GM21515 (cell line): ENCODE measurements around the gene FARS2.

Experiments
- ATAC-seq: cut with Tn5 transposase; IDR thresholded peaks from one replicate; pipeline ENCODE4 v1.9.1; 2021; ENCODE audit not compliant: unreplicated experiment

FARS2 gene

DNA sequence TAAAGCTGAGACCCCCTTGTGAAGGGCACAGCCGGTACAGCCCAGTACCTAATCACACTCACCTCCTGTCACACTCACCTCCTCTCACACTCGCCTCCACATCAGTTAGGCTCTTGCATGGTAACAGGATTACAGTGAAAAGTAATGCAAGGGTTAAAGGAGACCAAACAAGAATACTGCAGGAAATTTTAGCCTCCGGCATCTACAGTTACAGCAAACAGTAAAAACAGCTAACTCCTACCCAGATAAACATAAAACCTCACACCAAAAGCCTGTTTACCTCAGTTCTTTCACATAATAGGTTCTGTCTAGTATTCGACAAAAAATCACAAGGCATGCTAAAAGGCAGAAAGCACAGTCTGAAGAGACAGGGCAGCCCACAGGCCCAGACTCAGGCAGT, 55.6 kb downstream of the FARS2 start:
- ATAC-seq = no peak

DNA sequence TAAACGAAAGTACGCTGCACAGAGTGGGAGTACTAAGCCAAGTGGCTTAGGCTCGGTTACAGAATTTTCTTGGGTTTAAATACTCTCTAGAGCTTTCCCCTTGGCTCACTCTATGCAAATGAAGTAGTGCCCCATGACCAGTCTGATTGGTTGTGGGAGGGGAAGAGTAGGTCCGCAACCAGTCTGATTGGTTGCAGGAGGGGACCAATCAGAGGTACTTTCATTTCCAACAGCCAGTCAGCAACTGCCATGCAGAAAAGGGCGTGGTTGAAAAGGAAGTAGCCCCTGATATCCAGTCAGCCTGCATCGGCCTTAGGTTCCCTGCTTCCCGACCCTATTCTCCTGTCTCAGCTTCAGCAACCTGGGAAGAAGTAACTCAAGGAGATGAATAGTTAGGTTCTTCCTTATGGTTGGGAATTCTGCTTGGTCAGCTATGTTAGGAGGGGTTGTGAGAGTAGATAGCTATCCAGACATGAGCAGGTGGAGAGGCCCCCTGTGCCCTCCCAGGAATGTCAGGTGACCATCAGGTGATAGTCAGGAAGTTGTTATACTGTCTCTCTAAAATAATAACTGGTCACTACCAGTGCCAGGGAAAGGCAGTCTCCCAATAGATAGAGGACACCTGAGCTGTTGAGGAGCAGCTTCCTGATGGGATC, 57.4 kb downstream of the FARS2 start:
- no peak for ATAC-seq

DNA sequence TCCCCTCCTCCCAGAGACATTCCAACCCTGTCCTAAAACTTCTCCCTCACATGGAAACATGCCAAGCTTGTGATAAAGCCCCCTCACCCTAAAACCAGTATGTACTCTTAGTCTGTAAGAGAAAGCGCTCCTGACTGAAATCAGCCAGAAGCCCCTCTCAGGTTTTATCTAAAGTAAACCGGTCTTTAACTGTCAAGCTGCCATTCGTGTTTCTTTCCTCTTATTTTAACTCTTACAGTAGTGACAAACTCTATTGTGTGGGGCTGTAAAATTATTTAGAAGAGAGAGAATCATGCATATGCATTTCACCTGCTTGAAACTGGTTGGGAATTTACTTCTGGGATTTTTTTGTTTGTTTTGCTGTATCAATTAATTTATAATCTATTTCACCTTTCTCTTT, 62.7 kb downstream of the FARS2 start:
- ATAC-seq = no peak

DNA sequence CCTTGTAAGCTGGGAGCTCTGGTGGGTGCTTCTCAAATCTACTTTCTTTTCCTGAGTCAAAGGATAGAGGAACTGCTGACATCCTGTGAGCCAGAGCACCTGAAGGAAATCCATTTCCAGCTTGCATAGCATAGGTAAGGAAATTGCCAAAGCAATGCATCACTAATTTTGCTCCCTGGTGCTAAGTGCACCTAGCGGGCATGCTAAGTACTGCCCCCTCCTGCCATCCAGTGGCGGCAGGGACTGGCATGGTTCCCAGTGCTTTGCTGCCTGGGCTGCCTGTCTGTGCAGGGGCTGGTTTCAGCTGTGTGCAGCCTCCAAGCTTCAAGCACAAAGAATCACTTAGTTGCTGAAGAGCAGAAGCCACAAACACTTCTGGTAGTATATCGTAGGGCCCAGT, 63.9 kb downstream of the FARS2 start:
- ATAC-seq = no peak

DNA sequence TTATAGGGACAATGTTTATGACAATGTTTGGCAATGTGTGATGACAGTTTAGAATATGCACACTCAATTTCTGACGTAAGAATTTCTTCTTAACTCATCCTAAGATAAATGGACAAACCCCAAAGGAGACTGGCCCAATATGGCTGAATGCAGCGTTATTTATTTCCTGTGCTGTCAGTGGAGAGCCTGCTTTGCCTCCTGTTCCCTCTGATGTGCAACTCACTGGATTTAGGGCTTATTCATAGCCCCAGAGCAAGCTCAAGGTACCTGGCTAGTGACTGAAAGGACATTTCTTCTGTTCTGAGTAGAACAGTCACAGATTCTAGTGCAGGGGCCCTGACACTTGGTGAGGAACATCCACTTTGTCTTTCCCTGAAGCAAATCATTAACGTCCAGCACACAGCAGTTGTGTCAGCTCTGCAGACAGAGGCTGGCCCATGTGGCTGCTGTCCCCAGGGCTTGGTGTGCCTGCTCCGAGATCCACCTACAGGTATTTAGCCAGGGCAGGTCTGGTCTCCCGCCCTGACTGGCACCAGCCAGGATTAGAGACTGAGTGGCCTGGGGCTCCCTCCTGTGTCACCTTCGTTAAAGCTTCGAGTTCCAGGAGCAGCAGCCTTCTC, 64.8 kb downstream of the FARS2 start:
- ATAC-seq = no peak

DNA sequence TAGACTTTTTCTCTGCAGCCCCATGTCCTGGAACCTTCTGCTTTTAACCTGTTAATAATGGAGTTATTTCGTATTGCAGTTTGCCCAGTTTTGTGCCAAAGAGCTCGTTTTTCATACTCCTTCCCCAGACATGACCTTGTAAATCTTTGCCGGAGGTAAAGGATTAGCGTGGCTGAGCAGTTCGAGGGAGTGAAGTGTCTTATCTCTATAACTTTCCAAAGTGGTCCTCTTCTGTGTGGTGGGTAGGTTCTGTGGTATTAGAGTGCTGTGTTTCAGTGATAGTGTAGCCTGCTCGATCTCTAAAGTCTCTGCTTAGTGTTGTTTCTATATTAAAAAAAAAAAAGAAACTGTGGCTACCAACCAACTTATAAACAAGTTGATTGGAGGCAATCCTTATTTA, 67.5 kb downstream of the FARS2 start:
- ATAC-seq = no peak

DNA sequence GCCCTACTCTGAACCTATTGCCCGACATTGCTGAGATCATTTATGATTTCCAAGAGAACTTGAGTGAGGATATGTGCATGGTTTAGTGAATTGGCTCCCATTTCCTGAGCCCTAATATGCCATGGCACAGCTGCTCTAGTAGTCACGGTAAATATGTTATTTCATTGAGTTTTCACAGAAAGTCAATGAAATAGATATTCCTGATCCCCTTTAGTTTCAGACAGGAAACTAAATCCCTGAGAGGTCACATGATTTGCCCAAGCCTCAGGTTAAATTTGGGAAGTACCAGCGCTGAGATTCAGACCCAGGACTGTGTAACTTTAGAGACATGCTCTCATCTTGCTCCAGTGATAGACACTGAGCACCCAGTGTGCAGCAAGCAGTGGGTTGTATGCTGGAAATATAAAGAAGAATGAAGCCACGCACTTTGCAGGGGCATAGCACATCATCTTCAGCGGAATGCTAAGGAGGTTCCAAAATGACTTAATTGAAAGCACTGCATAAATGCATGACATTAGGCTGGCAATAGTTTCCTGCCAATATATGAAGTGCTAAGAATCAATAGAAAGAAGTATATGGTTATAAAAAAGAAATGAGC, 70.6 kb downstream of the FARS2 start:
- no peak for ATAC-seq

DNA sequence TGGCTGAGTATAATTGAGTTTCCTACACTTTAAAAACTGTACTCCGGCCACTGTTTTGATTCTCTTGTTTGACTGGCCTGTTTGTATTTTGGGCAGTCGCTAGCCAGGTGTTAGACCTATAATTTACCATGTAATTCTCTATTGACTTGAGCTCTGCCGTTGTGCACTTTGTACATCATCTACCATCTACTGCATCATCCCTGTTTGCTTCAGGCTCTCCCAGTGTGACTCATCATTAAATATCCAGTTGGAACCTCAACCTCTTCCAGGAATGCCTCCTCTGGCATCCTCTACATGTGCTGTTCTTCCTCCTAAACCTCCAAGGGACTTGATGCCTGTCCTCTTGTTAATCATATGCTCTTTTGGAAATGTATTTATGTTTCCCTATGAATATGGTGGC, 72.3 kb downstream of the FARS2 start:
- no peak for ATAC-seq

DNA sequence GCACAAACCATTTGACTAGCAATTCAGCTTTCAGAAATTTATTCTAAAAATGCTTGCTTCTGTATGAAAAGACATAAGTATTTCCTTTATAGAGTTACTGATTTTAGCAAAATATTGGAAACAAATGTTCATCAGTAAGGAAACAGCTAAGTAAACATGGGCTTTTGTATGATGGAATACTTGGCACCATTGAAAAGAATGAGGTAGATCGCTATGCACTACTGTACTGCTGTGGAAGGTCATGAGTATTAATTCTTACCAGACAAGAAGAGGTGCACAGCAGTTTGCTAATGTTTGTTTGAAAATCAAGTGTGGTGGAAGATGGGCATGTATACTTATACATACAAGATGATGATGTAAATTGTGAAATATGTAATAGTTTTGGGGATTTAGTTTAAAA, 73.0 kb downstream of the FARS2 start:
- ATAC-seq = no peak

DNA sequence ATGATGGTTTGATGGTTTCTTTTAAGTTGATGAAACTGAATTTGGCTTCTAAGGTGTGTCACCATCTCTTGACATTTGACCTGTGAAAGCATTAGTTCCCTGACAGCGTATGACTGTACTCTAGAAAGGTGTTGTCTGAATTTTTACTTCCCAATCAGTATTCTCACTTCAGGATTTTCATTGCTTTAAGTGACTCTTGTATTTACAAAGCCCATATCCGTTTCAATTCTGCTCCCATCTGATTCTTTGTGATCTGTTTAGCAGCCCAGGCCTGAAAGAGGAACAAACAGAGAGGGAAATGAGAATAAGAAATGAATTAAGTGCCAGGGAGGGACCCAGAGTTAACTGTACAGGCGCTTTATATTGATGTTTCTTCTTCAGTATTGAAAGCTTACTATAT, 73.7 kb downstream of the FARS2 start:
- ATAC-seq = no peak

DNA sequence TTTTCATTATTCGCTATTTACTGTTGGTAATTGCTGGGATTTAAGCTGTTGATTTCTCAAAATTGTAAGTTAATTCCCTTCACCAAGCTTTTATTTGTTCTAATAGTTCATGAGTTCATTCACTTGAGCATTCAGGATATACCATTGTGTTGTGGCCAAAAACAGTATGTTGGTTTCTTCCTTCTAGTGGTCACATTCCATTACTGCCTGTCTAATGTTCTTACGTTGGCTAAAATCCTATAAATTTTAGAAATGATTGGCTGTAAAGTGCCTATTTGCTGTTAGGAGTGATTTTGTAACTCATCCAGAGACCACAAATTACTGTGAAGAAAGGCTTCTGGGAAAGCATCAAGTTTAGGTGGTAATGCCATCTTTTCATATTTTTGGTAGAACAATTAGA, 76.3 kb downstream of the FARS2 start:
- no peak for ATAC-seq

DNA sequence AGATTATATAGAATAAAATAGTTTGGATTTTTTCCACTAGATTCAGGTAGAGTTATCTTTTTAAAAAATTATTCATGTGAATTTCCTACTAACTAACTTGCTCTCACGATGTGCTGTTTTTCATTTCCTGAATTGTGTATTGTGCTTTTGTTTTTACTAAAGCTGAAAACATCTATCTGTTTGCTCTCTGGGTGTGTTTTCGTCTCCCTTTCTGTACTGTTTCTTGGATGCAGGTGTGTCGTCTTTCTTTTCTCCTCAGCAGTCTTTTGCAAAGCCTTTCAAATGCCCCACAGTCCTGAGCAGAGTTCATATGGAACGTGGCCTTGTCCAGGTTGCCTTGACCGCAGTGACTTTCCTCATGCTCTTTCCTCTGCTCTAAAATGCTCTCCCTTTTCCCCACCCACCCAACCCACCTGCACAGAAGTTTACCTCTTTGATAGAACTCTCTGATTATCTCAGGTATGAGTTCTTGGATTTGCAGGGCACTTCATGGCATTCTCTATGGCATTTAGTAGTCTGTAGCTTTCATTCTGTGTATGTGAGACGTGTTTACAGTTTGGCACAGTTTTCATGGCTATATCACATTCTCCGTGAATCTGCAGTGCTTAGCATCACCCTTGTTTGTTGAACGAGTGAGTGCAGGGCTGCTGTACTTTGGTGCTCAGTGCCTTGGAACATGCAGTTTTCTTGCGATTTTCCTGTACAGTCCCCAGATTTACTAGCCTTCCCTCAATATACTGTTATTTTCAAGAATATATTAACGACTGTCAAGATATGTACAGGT, 77.1 kb downstream of the FARS2 start:
- ATAC-seq = no peak

DNA sequence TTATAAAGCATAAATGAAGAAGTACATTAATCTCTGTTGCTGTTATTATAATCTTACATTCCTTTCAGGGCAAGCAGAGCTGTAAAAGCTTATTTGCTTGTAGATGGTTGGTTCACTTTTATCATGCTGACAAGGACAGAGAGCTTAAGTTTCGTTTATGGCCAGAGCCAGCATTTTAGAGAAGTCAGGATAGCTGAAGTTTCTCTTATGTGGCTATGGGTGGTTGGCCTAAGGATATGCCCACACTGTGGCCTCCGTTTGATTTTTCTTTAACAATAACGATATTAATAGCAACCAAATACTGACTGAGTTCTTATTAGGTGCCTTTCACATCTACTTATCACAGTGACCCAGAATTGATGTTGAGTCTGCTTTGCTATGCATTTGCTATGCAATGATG, 78.5 kb downstream of the FARS2 start:
- ATAC-seq = no peak

DNA sequence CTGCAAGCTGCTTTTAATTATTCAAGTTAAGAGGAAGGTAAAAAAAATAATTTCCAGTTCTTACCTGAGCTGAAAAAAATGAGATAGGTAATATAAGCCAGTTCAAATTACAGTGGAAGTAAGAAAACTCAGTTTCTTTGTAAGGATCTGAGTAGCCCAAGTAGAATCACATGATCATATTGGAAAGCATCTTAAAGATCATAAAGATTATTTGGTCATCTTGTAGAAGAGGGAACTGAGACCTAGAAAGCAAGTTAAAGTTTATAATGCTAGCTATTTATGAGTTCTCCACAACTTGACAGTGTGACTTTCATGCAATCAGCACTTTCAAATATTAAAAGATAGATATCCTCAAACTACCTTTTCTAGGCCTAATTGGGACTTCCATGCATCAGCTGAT, 80.5 kb downstream of the FARS2 start:
- no peak for ATAC-seq

DNA sequence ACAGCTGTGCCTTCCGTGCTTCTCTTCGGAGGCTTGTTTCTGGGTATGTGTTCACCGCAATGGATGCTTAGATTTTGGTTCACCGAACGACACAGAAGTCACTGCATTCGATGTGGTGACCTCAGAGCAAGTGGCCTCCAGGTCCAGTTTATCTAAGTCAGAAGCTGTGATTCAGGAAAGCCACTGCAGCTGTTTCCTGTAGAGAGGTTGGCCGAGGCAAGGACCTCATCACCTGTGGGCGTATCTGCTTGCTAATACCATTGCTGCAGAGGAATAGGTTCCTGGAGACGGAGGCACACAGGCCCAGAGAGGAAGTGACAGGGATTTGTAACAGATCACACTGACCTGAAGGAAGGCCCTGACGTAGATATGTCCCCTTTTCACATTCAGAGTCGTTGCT, 82.7 kb downstream of the FARS2 start:
- no peak for ATAC-seq

DNA sequence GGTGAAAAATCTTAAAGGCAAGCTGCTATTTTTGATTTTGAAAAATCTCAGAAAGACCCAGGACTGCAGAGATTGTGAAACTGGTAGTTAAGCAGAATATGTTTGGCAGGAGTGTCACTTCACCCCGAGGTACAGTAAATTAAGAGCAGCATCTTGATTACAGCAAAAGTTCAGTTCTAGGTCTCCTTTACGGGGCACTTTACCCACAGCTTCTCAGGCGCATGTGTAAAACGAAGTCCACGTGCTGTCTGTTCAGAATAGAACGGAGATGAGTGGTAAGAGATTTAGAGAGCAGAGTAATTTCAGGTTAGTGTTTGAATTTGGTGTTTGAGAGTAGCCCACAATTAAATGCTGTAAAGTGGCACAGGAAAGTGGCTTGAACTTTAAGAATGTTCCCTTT, 84.0 kb downstream of the FARS2 start:
- no peak for ATAC-seq

DNA sequence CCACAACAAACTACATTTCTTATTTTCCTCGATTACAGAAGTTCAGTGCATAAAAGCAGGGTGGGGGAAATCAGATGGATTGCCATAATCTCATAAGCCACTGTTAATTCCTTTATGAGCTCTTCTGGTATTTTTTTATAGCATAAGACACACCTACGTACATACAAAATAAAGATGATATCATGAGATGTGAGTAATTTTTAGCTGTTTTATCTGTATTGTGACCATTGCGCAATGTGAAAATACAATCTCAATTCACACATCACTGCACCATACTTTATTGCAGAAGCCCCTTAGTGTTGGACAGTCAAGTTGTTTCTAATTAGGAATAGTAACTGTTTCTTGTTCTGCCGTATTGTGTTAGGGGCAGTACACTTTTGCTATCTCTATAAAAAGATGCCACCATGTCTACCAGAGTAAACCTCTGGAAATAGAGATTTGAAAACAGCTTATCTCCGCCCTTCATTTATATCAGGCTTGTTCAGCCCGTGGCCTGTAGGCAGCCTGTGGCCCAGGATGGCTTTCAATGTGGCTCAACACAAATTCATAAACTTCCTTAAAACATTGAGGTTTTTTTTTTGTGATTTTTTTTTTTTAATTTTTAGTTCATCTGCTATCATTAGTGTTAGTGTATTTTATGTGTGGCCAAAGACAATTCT, 90.4 kb downstream of the FARS2 start:
- ATAC-seq = no peak

DNA sequence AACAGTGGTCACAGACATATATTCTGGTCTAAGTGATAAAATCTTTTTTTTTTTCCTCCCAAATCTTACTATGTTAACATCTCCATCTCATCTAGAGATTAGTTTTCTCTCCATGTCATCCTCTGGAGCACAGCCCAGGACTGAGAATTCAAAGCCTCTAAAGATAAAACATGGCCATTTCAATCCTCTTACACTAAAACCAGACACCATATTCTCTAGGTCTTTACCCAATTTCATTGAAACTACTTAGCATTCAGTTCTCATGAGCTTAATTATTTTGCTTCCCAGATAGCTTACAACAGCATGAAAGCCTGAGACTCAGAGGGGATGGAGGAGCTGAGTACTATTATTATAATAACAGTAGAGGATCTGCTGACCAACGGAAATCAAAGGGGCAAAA, 92.7 kb downstream of the FARS2 start:
- ATAC-seq = no peak

DNA sequence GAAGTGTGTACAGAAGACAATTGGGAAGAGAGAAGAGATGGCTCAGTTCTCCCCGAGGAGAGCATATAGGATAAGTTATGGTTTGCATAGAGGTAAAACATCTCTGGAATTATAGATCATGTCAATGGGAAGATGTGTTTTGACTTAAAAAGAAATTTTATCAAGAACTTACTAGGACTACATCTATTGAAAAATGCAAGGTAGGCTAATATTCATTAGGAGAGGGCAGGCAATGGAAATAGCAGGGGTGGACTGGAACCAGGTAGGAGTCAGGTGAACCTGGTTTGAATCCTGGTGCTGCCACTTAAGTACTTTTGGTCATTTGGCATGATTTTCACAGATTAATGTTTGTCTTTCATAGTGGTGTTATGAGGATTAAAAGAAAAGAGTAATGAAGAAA, 96.2 kb downstream of the FARS2 start:
- ATAC-seq = no peak

DNA sequence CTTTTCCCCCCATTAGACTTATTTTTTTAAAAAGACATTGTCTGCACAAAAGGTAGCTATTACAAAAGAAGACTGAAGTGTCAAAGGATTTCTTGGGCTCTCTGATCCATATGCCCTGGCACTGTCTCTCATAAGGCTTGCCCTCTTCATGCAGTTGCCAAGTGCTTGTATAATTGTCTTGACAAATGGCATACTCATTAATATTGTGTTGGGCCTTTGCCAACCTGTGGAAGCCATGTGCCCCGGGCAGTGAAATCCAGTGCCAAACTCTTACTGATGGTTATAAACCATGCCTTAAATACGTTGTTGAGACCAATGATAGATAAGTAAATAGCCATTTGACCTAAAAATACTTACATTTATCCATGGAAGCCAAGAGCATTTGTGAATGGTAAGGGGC, 98.1 kb downstream of the FARS2 start:
- no peak for ATAC-seq

DNA sequence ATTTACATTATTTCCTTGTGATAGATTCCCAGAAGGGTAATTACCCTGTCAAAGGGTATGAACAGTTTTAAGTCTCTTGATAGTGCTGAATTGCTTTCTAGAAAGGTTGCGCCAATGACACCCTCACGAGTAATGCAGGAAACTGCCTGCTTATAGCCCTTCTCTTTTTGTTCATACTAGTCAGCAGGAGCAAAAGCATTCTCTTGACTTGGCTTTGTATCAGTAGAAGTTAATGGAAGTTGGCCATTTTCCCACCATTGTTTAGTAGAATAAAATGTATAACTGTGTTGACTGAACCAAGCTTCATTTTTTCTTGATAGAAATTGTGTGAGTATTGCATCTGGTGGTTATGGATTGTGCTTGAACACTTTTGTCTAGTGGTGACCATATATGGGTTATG, 100.1 kb downstream of the FARS2 start:
- ATAC-seq = no peak
